Choroid plexus epithelial cell (primary cell): ENCODE results near the gene PLEKHN1.

Source experiments
- DNase-seq: peaks from one replicate; pipeline ENCODE4 v3.0.0-alpha.2; 2010; ENCODE audit warnings: low read depth
- H3K4me3 ChIP-seq: 2 replicates; pipeline ENCODE4 v1.5.1; 2011; ENCODE audit warnings: low read depth, mild to moderate bottlenecking, control low read depth, low read length, moderate library complexity
- CTCF ChIP-seq: conservative IDR thresholded peaks from 2 replicates; pipeline ENCODE4 v1.5.1; 2011; ENCODE audit warnings: low read depth, mild to moderate bottlenecking, control low read depth, inconsistent platforms, low read length, moderate library complexity

PLEKHN1 gene

GRCh38 chr1:925561-926421 is 40.5 kb upstream of the PLEKHN1 start:
- DNase-seq = peak; percentile 45
- peak overlapping the region; percentile 66 for H3K4me3 ChIP-seq
- TF ChIP-seq CTCF = no peak

GRCh38 chr1:927234-927633 is 39.0 kb upstream of the PLEKHN1 start:
- DNase-seq = no peak
- H3K4me3 ChIP-seq = no peak overlapping the region
- no peak for TF ChIP-seq CTCF

- no peak for TF ChIP-seq CTCF
- no peak for DNase-seq
- H3K4me3 ChIP-seq = no peak overlapping the region
Measured at GRCh38 chr1:927748-928147, 38.5 kb upstream of the PLEKHN1 start.

GRCh38 chr1:928825-929661 is 37.2 kb upstream of the PLEKHN1 start:
- no peak for DNase-seq
- TF ChIP-seq CTCF = no peak

GRCh38 chr1:929712-930632 is 36.3 kb upstream of the PLEKHN1 start:
- no peak for TF ChIP-seq CTCF
- no peak overlapping the region for H3K4me3 ChIP-seq
- no peak for DNase-seq

More at GRCh38 chr1:928825-929661, 37.2 kb upstream of the PLEKHN1 start:
- H3K4me3 ChIP-seq = no peak overlapping the region

- DNase-seq = no peak
- TF ChIP-seq CTCF = no peak
- H3K4me3 ChIP-seq = no peak overlapping the region
Measured at GRCh38 chr1:930633-931138, 35.6 kb upstream of the PLEKHN1 start.
